Left ventricle myocardium inferior (tissue), 1 donor: ENCODE measurements around the gene LDAH. TPM values are rescaled to one million over a fixed set of nuclear protein-coding genes. Genes with fewer than 3 reads are reported as not detected.

Source experiments
- DNase-seq: peaks from one replicate; pipeline ENCODE4 v3.0.0-alpha.2; 2020
- H3K27ac ChIP-seq: fragments of 200-600 bp; replicated peaks from 2 replicates; pipeline ENCODE4 v1.8.0; 2021
- H3K27me3 ChIP-seq: fragments of 200-600 bp; 2 replicates; pipeline ENCODE4 v1.8.0; 2021; ENCODE audit warnings: low read depth
- H3K36me3 ChIP-seq: fragments of 200-600 bp; 2 replicates; pipeline ENCODE4 v1.8.0; 2021
- H3K4me1 ChIP-seq: fragments of 200-600 bp; 2 replicates; pipeline ENCODE4 v1.8.0; 2021
- H3K4me3 ChIP-seq: fragments of 200-600 bp; 2 replicates; pipeline ENCODE4 v1.8.0; 2021; ENCODE audit warnings: mild to moderate bottlenecking, moderate library complexity
- H3K9me3 ChIP-seq: fragments of 200-600 bp; replicated peaks from 2 replicates; pipeline ENCODE4 v1.8.0; 2021
- intact Hi-C: fragments of 100-400 bp; cut with micrococcal nuclease; formaldehyde crosslinking; loops from one replicate; pipeline ENCODE4 v1.11.0; 2022
- total RNA-seq: library from RNA; stranded (reverse); fragmentation: NEBNext Ultra II Directional; extraction: Animal tissue kit (Norgen Biotek cat#: 25700); gene quantifications from one replicate; pipeline ENCODE4 v1.2.1, GENCODE V29; 2021
- TF ChIP-seq, protein P1 (sequence below): fragments of 200-600 bp; IDR thresholded peaks from 2 replicates; pipeline ENCODE4 v1.8.0; 2021; ENCODE audit warnings: antibody characterized with exemption, mild to moderate bottlenecking, borderline replicate concordance
- donor health status: DM: no; HTN: yes; CAD: no; lungs with severe emphysema.

Gene LDAH
- total RNA-seq, 1 donor from 2014 or later: 8.5 TPM

- Histone ChIP-seq H3K4me3 (no peak overlapping the region), H3K36me3 (peaks cover 45% of the 10 kb centered on the region), H3K27ac (no peak overlapping the region), H3K27me3 (no peaks in the 10 kb centered on the region), H3K4me1 (peaks cover 56% of the 10 kb centered on the region), H3K9me3 (no peaks in the 10 kb centered on the region)
- intact Hi-C loops: loop anchor here (2.0 kb wide), 1 partner anchor 200 kb away; no protein-coding TSS in a partner anchor
- TF ChIP-seq, protein P1, sequence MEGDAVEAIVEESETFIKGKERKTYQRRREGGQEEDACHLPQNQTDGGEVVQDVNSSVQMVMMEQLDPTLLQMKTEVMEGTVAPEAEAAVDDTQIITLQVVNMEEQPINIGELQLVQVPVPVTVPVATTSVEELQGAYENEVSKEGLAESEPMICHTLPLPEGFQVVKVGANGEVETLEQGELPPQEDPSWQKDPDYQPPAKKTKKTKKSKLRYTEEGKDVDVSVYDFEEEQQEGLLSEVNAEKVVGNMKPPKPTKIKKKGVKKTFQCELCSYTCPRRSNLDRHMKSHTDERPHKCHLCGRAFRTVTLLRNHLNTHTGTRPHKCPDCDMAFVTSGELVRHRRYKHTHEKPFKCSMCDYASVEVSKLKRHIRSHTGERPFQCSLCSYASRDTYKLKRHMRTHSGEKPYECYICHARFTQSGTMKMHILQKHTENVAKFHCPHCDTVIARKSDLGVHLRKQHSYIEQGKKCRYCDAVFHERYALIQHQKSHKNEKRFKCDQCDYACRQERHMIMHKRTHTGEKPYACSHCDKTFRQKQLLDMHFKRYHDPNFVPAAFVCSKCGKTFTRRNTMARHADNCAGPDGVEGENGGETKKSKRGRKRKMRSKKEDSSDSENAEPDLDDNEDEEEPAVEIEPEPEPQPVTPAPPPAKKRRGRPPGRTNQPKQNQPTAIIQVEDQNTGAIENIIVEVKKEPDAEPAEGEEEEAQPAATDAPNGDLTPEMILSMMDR: no peak
- DNase-seq: peak; percentile 6
These were observed 179.8 kb downstream of the LDAH start for GRCh38 chr2:20643060-20643459.

GRCh38 chr2:20642055-20642971 is 180.6 kb downstream of the LDAH start:
- Histone ChIP-seq H3K27ac (peak overlapping the region; percentile 85), H3K27me3 (no peaks in the 10 kb centered on the region), H3K9me3 (no peaks in the 10 kb centered on the region), H3K36me3 (peaks cover 51% of the 10 kb centered on the region), H3K4me3 (no peak overlapping the region), H3K4me1 (peaks cover 59% of the 10 kb centered on the region)
- DNase-seq: peak; percentile 80
- TF ChIP-seq, protein P1: peak; percentile 97
- intact Hi-C loops: loop anchor here (2.0 kb wide), 1 partner anchor 200 kb away; no protein-coding TSS in a partner anchor

GRCh38 chr2:20641123-20641985 is 181.5 kb downstream of the LDAH start:
- TF ChIP-seq, protein P1: no peak
- no peak overlapping the region for H3K4me3 ChIP-seq
- no peaks in the 10 kb centered on the region for H3K27me3 ChIP-seq
- peak overlapping the region; percentile 85 for H3K27ac ChIP-seq
- DNase-seq: peak; percentile 18
- peaks cover 47% of the 10 kb centered on the region for H3K36me3 ChIP-seq
- intact Hi-C loops: no loop called here
- H3K9me3 ChIP-seq: no peaks in the 10 kb centered on the region
- H3K4me1 ChIP-seq: peaks cover 67% of the 10 kb centered on the region

- TF ChIP-seq, protein P1: no peak
- H3K4me3 ChIP-seq: no peak overlapping the region
- H3K4me1 ChIP-seq: peaks cover 75% of the 10 kb centered on the region
- H3K9me3 ChIP-seq: no peaks in the 10 kb centered on the region
- no peaks in the 10 kb centered on the region for H3K27me3 ChIP-seq
- H3K27ac ChIP-seq: peak overlapping the region; percentile 85
- peak; percentile 47 for DNase-seq
- peaks cover 45% of the 10 kb centered on the region for H3K36me3 ChIP-seq
- intact Hi-C loops: no loop called here
These were observed 182.3 kb downstream of the LDAH start for GRCh38 chr2:20640411-20641122.
